Transverse colon (tissue), 4 donors: ENCODE results near the gene HK1. TPM values are rescaled to one million over a fixed set of nuclear protein-coding genes. Genes with fewer than 3 reads are reported as not detected.
"Not testable (repeated sequence)": the region's sequence is repeated elsewhere in the genome, so short reads cannot be mapped to it uniquely, and the experiment has no call there.

Experiments
- DNase-seq: peaks from one replicate; pipeline ENCODE4 v3.0.0-alpha.2; 2019
- H3K27ac ChIP-seq, 4 donors: fragments of 200-600 bp; sonication (generic); 2 replicates each; pipeline ENCODE4 v1.5.1; 2016 to 2018; ENCODE audit warnings: inconsistent platforms in 4 of 4
- H3K27me3 ChIP-seq: fragments of 200-600 bp; sonication (generic); 2 replicates; pipeline ENCODE4 v1.5.1; 2017; ENCODE audit warnings: inconsistent platforms
- H3K36me3 ChIP-seq, 4 donors: fragments of 200-600 bp; sonication (generic); 2 replicates each; pipeline ENCODE4 v1.5.1; 2017 to 2019; ENCODE audit warnings: inconsistent platforms in 4 of 4
- H3K4me1 ChIP-seq, 4 donors: fragments of 200-600 bp; sonication (generic); 2 replicates each; pipeline ENCODE4 v1.5.1; 2017 to 2020; ENCODE audit warnings: inconsistent platforms in 4 of 4
- H3K4me3 ChIP-seq, 4 donors: fragments of 200-600 bp; sonication (generic); 1 replicate in 1 of 4; 2 replicates in 3 of 4; pipeline versions ENCODE4 v1.5.1 to v1.6.1; 2017 to 2019; ENCODE audit warnings: inconsistent platforms in 4 of 4
- H3K9me3 ChIP-seq, 2 donors: fragments of 200-600 bp; sonication (generic); 2 replicates each; pipeline ENCODE4 v1.5.1; 2017 to 2019; ENCODE audit warnings: inconsistent platforms in 2 of 2
- CTCF ChIP-seq, 5 experiments: fragments of 200-600 bp in 3 of 5; fragments of 450-650 bp in 2 of 5; sonication (generic) in 3 of 5; IDR thresholded peaks; 1 replicate in 2 of 5; 2 replicates in 3 of 5; pipeline ENCODE4 v1.5.1; 2016 to 2017; ENCODE audit warnings: antibody characterized with exemption in 5 of 5, inconsistent platforms in 3 of 5, mild to moderate bottlenecking in 2 of 5, moderate library complexity in 1 of 5
- EP300 ChIP-seq: sonication (generic); formaldehyde crosslinking; IDR thresholded peaks from one replicate; pipeline ENCODE4 v1.6.1; 2017; ENCODE audit warnings: antibody characterized with exemption, low read depth
- POLR2A ChIP-seq: fragments of 450-650 bp; IDR thresholded peaks from one replicate; pipeline ENCODE4 v1.6.1; 2016; ENCODE audit warnings: antibody characterized with exemption, mild to moderate bottlenecking, moderate library complexity
- POLR2AphosphoS5 ChIP-seq, 3 donors: sonication (generic); formaldehyde crosslinking; IDR thresholded peaks; one replicate each; pipeline ENCODE4 v1.6.1; 2016; ENCODE audit warnings: antibody characterized with exemption in 3 of 3
- WGBS, 2 donors: methylation state at CpG; one replicate each; pipeline ENCODE4 v1.1.5; 2018; ENCODE audit warnings: low coverage in 1 of 2; 5-methylcytosine and 5-hydroxymethylcytosine counted together
- in situ Hi-C, 4 donors: fragments of 200-750 bp; cut with MboI; loops; one replicate each; pipeline versions ENCODE4 v1.15.0 to v1.15.1; 2017; ENCODE audit warnings: low sequenced_read_pairs in 3 of 4, low pct_ligation_motif_present in 1 of 4, low pct_unique_long_range_greater_than_20kb in 1 of 4
- intact Hi-C: fragments of 100-400 bp; cut with DNase I; formaldehyde crosslinking; loops from one replicate; pipeline ENCODE4 v1.15.1; 2023; ENCODE audit warnings: low total_unique reads
- total RNA-seq, 4 donors: library from RNA; depleted of rRNA; stranded (reverse); fragments of >200 nt; gene quantifications; one replicate each; pipeline ENCODE4 v1.1.0, GENCODE V29; 2016

HK1 gene
- total RNA-seq, 4 donors from 2014 or later = 27.3 to 69.9 (median 54.0) TPM

DNA sequence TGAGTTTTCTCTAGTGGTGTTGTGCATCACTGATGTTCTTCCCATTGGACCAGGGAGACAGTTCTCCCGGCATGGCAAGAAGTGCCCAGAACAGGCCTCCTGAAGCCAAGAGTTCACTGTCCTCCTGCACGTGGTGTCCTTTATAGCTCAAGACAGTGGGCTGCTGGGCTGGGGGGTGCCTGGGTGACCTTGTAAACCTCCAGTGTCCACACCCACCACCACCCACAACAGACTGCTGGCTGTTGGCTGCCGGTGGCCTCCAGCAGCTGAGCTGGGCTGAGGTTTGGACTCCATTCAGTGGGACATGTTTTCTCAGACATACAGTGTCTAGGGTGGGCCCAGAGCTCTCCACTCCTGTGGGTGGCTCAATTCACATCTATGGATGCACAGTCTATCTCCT, 42.2 kb downstream of the HK1 start:
- in situ Hi-C loops (no loop called here), intact Hi-C loops (no loop called here)
- Histone ChIP-seq H3K4me3 (no peak overlapping the region), H3K4me1 (peaks cover 15 to 57% (median 37%) of the 10 kb centered on the region in 4 donors), H3K27me3 (no peaks in the 10 kb centered on the region), H3K27ac (peak overlapping the region in 1 of 4 donors; percentile 94), H3K9me3 (no peaks in the 10 kb centered on the region), H3K36me3 (no peaks in the 10 kb centered on the region)
- WGBS, 2 donors = 80% methylated on average over 3 of the region's 3 CpGs; no CpG with 5 or more reads in 1 of the 2 donors
- no peak for DNase-seq
- no peak for TF ChIP-seq POLR2A
- no peak for TF ChIP-seq CTCF (IDR thresholded peaks at IDR 0.05)
- no peak for TF ChIP-seq POLR2AphosphoS5 (IDR thresholded peaks at IDR 0.05)
- no peak for TF ChIP-seq EP300

- no peak for DNase-seq
- Histone ChIP-seq H3K4me3 (no peak overlapping the region), H3K27me3 (no peaks in the 10 kb centered on the region), H3K36me3 (no peaks in the 10 kb centered on the region), H3K27ac (no peak overlapping the region), H3K4me1 (peaks cover 16 to 63% (median 43%) of the 10 kb centered on the region in 4 donors), H3K9me3 (no peaks in the 10 kb centered on the region)
- in situ Hi-C loops = no loop called here
- intact Hi-C loops = no loop called here
- 62 to 83% methylated on average over 2 to 10 of the region's 10 CpGs for WGBS, 2 donors
- TF ChIP-seq CTCF (IDR thresholded peaks at IDR 0.05) (no peak), EP300 (no peak), POLR2A (no peak), POLR2AphosphoS5 (IDR thresholded peaks at IDR 0.05) (no peak)
Observed at GRCh38 chr10:69321039-69321715, 42.9 kb downstream of the HK1 start.

GRCh38 chr10:69321865-69322264, 43.6 kb downstream of the HK1 start:
- Histone ChIP-seq H3K4me1 (peaks cover 21 to 66% (median 47%) of the 10 kb centered on the region in 4 donors), H3K36me3 (no peaks in the 10 kb centered on the region), H3K27ac (no peak overlapping the region), H3K4me3 (no peak overlapping the region), H3K9me3 (no peaks in the 10 kb centered on the region), H3K27me3 (no peaks in the 10 kb centered on the region)
- DNase-seq = no peak
- intact Hi-C loops = no loop called here
- in situ Hi-C loops = no loop called here
- no peak for TF ChIP-seq POLR2AphosphoS5 (IDR thresholded peaks at IDR 0.05)
- TF ChIP-seq POLR2A = no peak
- TF ChIP-seq CTCF (IDR thresholded peaks at IDR 0.05) = no peak
- TF ChIP-seq EP300 = no peak
- WGBS, 2 donors = 67 to 75% methylated on average over 2 to 5 of the region's 5 CpGs

GRCh38 chr10:69322346-69322745, 44.0 kb downstream of the HK1 start:
- DNase-seq, H3K27ac ChIP-seq, H3K27me3 ChIP-seq, H3K36me3 ChIP-seq, intact Hi-C loops, H3K4me3 ChIP-seq, in situ Hi-C loops, H3K9me3 ChIP-seq: not testable (repeated sequence)
- peaks cover 21 to 66% (median 46%) of the 10 kb centered on the region in 4 donors for H3K4me1 ChIP-seq
- 93% methylated on average over 7 of the region's 7 CpGs; no CpG with 5 or more reads in 1 of the 2 donors for WGBS, 2 donors
